Neural cell (in vitro differentiated cells): ENCODE results near the gene OR56A4. TPM values are rescaled to one million over a fixed set of nuclear protein-coding genes. Genes with fewer than 3 reads are reported as not detected.
"Not testable (repeated sequence)": the region's sequence is repeated elsewhere in the genome, so short reads cannot be mapped to it uniquely, and the experiment has no call there.

Experiments
- H2AFZ ChIP-seq: fragments of 200-600, 300-800 bp; sonication (generic), shearing (Covaris generic); 2 replicates; pipeline ENCODE4 v1.6.0; 2014; ENCODE audit warnings: low read depth, mild to moderate bottlenecking, antibody characterized with exemption, low read length, moderate library complexity
- H3F3A ChIP-seq: fragments of 200-600 bp; shearing (Covaris generic); 2 replicates; pipeline ENCODE4 v1.6.1; 2016; ENCODE audit warnings: mild to moderate bottlenecking, moderate library complexity, mixed read lengths, antibody characterized with exemption, low read length; ENCODE audit not compliant: insufficient read depth, poor library complexity, severe bottlenecking
- H3K27ac ChIP-seq: fragments of 200-600, 300-800 bp; sonication (generic), shearing (Covaris generic); 2 replicates; pipeline ENCODE4 v1.5.1; 2014; ENCODE audit warnings: mild to moderate bottlenecking, low read length, moderate library complexity
- H3K27me3 ChIP-seq: fragments of 300-800, 200-600 bp; sonication (generic), shearing (Covaris generic); 2 replicates; pipeline ENCODE4 v1.6.0; 2014; ENCODE audit warnings: mild to moderate bottlenecking, low read depth, low read length, moderate library complexity; ENCODE audit not compliant: insufficient read depth
- H3K36me3 ChIP-seq: fragments of 300-800, 200-600 bp; sonication (generic), shearing (Covaris generic); 2 replicates; pipeline ENCODE4 v1.5.1; 2014; ENCODE audit warnings: mild to moderate bottlenecking, antibody characterized with exemption, low read length, moderate library complexity; ENCODE audit not compliant: insufficient read depth
- H3K4me2 ChIP-seq: fragments of 300-800, 200-600 bp; sonication (generic), shearing (Covaris generic); 2 replicates; pipeline ENCODE4 v1.6.0; 2014; ENCODE audit warnings: mild to moderate bottlenecking, low read length
- H3K4me3 ChIP-seq: fragments of 300-800, 200-600 bp; sonication (generic), shearing (Covaris generic); 2 replicates; pipeline ENCODE4 v1.5.1; 2014; ENCODE audit warnings: mild to moderate bottlenecking, low read length, moderate library complexity
- H3K79me2 ChIP-seq: fragments of 200-600 bp; shearing (Covaris generic); replicated peaks from 2 replicates; pipeline ENCODE4 v1.6.0; 2014; ENCODE audit warnings: mild to moderate bottlenecking, low read length, moderate library complexity; ENCODE audit not compliant: insufficient read depth
- H3K9ac ChIP-seq: fragments of 300-800, 200-600 bp; sonication (generic), shearing (Covaris generic); 2 replicates; pipeline ENCODE4 v1.6.1; 2016; ENCODE audit warnings: mild to moderate bottlenecking, low read length, mixed read lengths
- H3K9me2 ChIP-seq: fragments of 200-600 bp; shearing (Covaris generic); 2 replicates; pipeline ENCODE4 v1.6.1; 2016; ENCODE audit warnings: mild to moderate bottlenecking, low read length, mixed read lengths; ENCODE audit not compliant: insufficient read depth
- H3K9me3 ChIP-seq: fragments of 200-600, 300-800 bp; sonication (generic), shearing (Covaris generic); 2 replicates; pipeline ENCODE4 v1.6.1; 2016; ENCODE audit warnings: mild to moderate bottlenecking, mixed run types, low read length, moderate library complexity, mixed read lengths
- H4K20me1 ChIP-seq: fragments of 200-600 bp; shearing (Covaris generic); 2 replicates; pipeline ENCODE4 v1.6.1; 2016; ENCODE audit warnings: mild to moderate bottlenecking, mixed run types; ENCODE audit not compliant: insufficient read depth
- CTCF ChIP-seq: fragments of 450-650 bp; IDR thresholded peaks from 2 replicates; pipeline ENCODE4 v1.5.1; 2014; ENCODE audit warnings: antibody characterized with exemption, mild to moderate bottlenecking, moderate library complexity; ENCODE audit not compliant: poor library complexity, severe bottlenecking
- EP300 ChIP-seq: fragments of 450-650 bp; conservative IDR thresholded peaks from 2 replicates; pipeline ENCODE4 v1.6.1; 2014; ENCODE audit warnings: antibody characterized with exemption, mild to moderate bottlenecking, moderate library complexity; ENCODE audit not compliant: poor library complexity, severe bottlenecking
- EZH2 ChIP-seq: fragments of 200-600, 300-800 bp; shearing (Covaris generic), sonication (generic); IDR thresholded peaks from 2 replicates; pipeline ENCODE4 v1.6.1; 2014; ENCODE audit warnings: antibody characterized with exemption, low read length, borderline replicate concordance, mild to moderate bottlenecking; ENCODE audit not compliant: insufficient read depth, poor library complexity, severe bottlenecking
- MXI1 ChIP-seq: fragments of 450-650 bp; conservative IDR thresholded peaks from 2 replicates; pipeline ENCODE4 v1.6.1; 2014; ENCODE audit warnings: antibody characterized with exemption, mild to moderate bottlenecking; ENCODE audit not compliant: poor library complexity, severe bottlenecking
- POLR2AphosphoS5 ChIP-seq: IDR thresholded peaks from 2 replicates; pipeline ENCODE4 v1.6.1; 2012
- RAD21 ChIP-seq: fragments of 450-650 bp; conservative IDR thresholded peaks from 2 replicates; pipeline ENCODE4 v1.6.1; 2014; ENCODE audit warnings: antibody characterized with exemption, mild to moderate bottlenecking, moderate library complexity
- REST ChIP-seq: IDR thresholded peaks from 2 replicates; pipeline ENCODE4 v1.6.1; 2012; ENCODE audit warnings: borderline replicate concordance
- SMC3 ChIP-seq: fragments of 450-650 bp; conservative IDR thresholded peaks from 2 replicates; pipeline ENCODE4 v1.6.1; 2014; ENCODE audit warnings: antibody characterized with exemption, mild to moderate bottlenecking, moderate library complexity; ENCODE audit not compliant: poor library complexity
- TAF1 ChIP-seq: IDR thresholded peaks from 2 replicates; pipeline ENCODE4 v1.6.1; 2012; ENCODE audit warnings: low read depth
- polyA plus RNA-seq: library from polyadenylated mRNA; depleted of rRNA; stranded (reverse); fragments of >200 nt; gene quantifications from 2 replicates; pipeline ENCODE4 v1.2.3, GENCODE V29; 2014

Gene OR56A4
- polyA plus RNA-seq, 1 donor from 2014 or later: not detected

- Histone ChIP-seq H3K9ac (no peak overlapping the region), H3F3A (no peaks in the 10 kb centered on the region), H2AFZ (no peak overlapping the region), H3K4me3 (no peak overlapping the region), H3K27me3 (no peaks in the 10 kb centered on the region), H3K4me2 (no peak overlapping the region), H4K20me1 (no peaks in the 10 kb centered on the region), H3K36me3 (no peaks in the 10 kb centered on the region), H3K9me3 (no peaks in the 10 kb centered on the region), H3K27ac (no peak overlapping the region), H3K79me2 (no peaks in the 10 kb centered on the region), H3K9me2 (no peaks in the 10 kb centered on the region)
- TF ChIP-seq EZH2: no peak
- TF ChIP-seq SMC3: no peak
- TF ChIP-seq EP300: no peak
- no peak for TF ChIP-seq REST
- no peak for TF ChIP-seq TAF1
- no peak for TF ChIP-seq RAD21
- no peak for TF ChIP-seq POLR2AphosphoS5
- TF ChIP-seq MXI1: no peak
- TF ChIP-seq CTCF: no peak
These were observed 39.8 kb downstream of the OR56A4 start for GRCh38 chr11:5966958-5967357.

- not testable (repeated sequence) for H2AFZ ChIP-seq, H3K79me2 ChIP-seq, H3K27ac ChIP-seq, H3F3A ChIP-seq, H3K4me3 ChIP-seq, H3K27me3 ChIP-seq, H3K9me2 ChIP-seq, H3K4me2 ChIP-seq, H4K20me1 ChIP-seq, H3K36me3 ChIP-seq, H3K9me3 ChIP-seq, H3K9ac ChIP-seq
These were observed 45.9 kb downstream of the OR56A4 start for GRCh38 chr11:5960704-5961320.

- Histone ChIP-seq H3F3A (no peaks in the 10 kb centered on the region), H3K9me2 (no peaks in the 10 kb centered on the region), H3K9me3 (peaks cover 3% of the 10 kb centered on the region), H3K9ac (no peak overlapping the region), H3K4me2 (no peak overlapping the region), H3K27ac (no peak overlapping the region), H3K4me3 (no peak overlapping the region), H3K79me2 (no peaks in the 10 kb centered on the region), H3K27me3 (no peaks in the 10 kb centered on the region), H2AFZ (no peak overlapping the region), H3K36me3 (no peaks in the 10 kb centered on the region), H4K20me1 (no peaks in the 10 kb centered on the region)
- TF ChIP-seq TAF1 (no peak), EZH2 (no peak), CTCF (no peak), MXI1 (no peak), SMC3 (no peak), EP300 (no peak), RAD21 (no peak)
These were observed 51.2 kb downstream of the OR56A4 start for GRCh38 chr11:5955586-5955985.
